PC-3 (cell line): Measurements from ENCODE around the gene CD300LG.

Experiments used
- EZH2 ChIP-seq: fragments of 300-600 bp; sonication (generic); IDR thresholded peaks from one replicate; pipeline ENCODE4 v1.6.1; 2017; ENCODE audit warnings: antibody characterized with exemption, mild to moderate bottlenecking, low read length; ENCODE audit not compliant: unreplicated experiment
- EZH2phosphoT487 ChIP-seq: fragments of 300-600 bp; sonication (generic); IDR thresholded peaks from 2 replicates; pipeline ENCODE4 v1.6.1; 2018; ENCODE audit warnings: mild to moderate bottlenecking, antibody characterized with exemption, low read length, borderline replicate concordance
- TF ChIP-seq, protein P1 (sequence below): fragments of 300-600 bp; sonication (generic); conservative IDR thresholded peaks from 2 replicates; pipeline ENCODE4 v1.5.1; 2017; ENCODE audit warnings: antibody characterized with exemption, low read depth, mild to moderate bottlenecking, low read length

DNA sequence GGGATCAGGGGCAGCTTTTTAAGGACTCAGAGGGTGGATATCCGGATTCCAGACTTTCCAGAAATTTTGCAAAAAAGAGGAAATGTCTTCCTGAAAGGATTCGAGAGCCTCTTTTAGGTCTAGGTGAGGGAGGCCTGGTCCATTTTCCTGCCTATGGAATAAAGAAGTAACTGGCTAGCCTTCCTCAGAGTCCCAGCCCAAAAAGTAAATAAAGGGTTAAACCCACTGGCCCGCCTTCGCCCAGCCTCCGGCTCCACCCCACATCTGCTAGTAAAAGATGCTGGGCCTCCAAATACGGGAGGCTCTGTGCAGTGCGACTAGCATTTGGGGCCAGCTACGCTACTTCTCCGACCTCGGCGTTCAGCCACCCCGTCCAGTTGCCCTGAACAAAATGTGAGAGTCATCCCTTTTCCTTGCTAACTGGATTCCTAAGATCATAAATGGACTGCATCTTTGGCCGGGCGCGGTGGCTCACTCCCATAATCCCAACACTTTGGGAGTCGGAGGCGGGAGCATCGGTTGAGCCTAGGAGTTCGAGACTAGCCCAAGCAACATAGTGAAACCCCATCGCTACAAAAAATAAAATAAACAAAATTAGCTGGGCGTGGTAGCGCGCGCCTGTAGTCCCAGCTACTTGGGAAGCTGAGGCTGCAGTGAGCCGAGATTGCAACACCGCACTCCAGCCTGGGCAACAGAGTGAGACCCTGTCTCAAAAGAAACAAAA is 61.2 kb downstream of the CD300LG start:
- TF ChIP-seq, protein P1, sequence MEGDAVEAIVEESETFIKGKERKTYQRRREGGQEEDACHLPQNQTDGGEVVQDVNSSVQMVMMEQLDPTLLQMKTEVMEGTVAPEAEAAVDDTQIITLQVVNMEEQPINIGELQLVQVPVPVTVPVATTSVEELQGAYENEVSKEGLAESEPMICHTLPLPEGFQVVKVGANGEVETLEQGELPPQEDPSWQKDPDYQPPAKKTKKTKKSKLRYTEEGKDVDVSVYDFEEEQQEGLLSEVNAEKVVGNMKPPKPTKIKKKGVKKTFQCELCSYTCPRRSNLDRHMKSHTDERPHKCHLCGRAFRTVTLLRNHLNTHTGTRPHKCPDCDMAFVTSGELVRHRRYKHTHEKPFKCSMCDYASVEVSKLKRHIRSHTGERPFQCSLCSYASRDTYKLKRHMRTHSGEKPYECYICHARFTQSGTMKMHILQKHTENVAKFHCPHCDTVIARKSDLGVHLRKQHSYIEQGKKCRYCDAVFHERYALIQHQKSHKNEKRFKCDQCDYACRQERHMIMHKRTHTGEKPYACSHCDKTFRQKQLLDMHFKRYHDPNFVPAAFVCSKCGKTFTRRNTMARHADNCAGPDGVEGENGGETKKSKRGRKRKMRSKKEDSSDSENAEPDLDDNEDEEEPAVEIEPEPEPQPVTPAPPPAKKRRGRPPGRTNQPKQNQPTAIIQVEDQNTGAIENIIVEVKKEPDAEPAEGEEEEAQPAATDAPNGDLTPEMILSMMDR: no peak
- TF ChIP-seq EZH2 (no peak), EZH2phosphoT487 (no peak)
